HEK293T (cell line): ENCODE results near the gene RRP36.

Source experiments
- ARNT ChIP-seq: fragments of 450-650 bp; IDR thresholded peaks from 2 replicates; pipeline ENCODE4 v1.6.1; 2017; ENCODE audit warnings: mild to moderate bottlenecking
- BHLHE40 ChIP-seq: fragments of 450-650 bp; IDR thresholded peaks from 2 replicates; pipeline ENCODE4 v1.6.1; 2016; ENCODE audit warnings: mild to moderate bottlenecking, moderate library complexity, borderline replicate concordance
- CTBP1 ChIP-seq: fragments of 450-650 bp; IDR thresholded peaks from 2 replicates; pipeline ENCODE4 v1.6.1; 2016; ENCODE audit warnings: borderline replicate concordance
- ELF4 ChIP-seq: fragments of 450-650 bp; IDR thresholded peaks from 2 replicates; pipeline ENCODE4 v1.6.1; 2017; ENCODE audit warnings: antibody characterized with exemption
- FOXA1 ChIP-seq: fragments of 450-650 bp; IDR thresholded peaks from 2 replicates; pipeline ENCODE4 v1.6.1; 2016; ENCODE audit warnings: mild to moderate bottlenecking
- FOXM1 ChIP-seq: fragments of 450-650 bp; IDR thresholded peaks from 2 replicates; pipeline ENCODE4 v1.6.1; 2017; ENCODE audit warnings: mild to moderate bottlenecking, borderline replicate concordance
- HDGF ChIP-seq: fragments of 450-650 bp; IDR thresholded peaks from 2 replicates; pipeline ENCODE4 v1.6.1; 2017; ENCODE audit warnings: antibody characterized with exemption, borderline replicate concordance
- LEF1 ChIP-seq: fragments of 450-650 bp; IDR thresholded peaks from 2 replicates; pipeline ENCODE4 v1.6.1; 2017; ENCODE audit warnings: mild to moderate bottlenecking, borderline replicate concordance
- SP1 ChIP-seq: fragments of 450-650 bp; IDR thresholded peaks from 2 replicates; pipeline ENCODE4 v1.6.1; 2017
- SUZ12 ChIP-seq: fragments of 450-650 bp; IDR thresholded peaks from 2 replicates; pipeline ENCODE4 v1.6.1; 2016; ENCODE audit warnings: mild to moderate bottlenecking
- TARDBP ChIP-seq: fragments of 450-650 bp; IDR thresholded peaks from 2 replicates; pipeline ENCODE4 v1.6.1; 2016
- ZNF384 ChIP-seq: fragments of 450-650 bp; IDR thresholded peaks from 2 replicates; pipeline ENCODE4 v1.6.1; 2016
- TF ChIP-seq, protein P1 (sequence below): fragments of 450-650 bp; IDR thresholded peaks from 2 replicates; pipeline ENCODE4 v1.6.1; 2016

DNA sequence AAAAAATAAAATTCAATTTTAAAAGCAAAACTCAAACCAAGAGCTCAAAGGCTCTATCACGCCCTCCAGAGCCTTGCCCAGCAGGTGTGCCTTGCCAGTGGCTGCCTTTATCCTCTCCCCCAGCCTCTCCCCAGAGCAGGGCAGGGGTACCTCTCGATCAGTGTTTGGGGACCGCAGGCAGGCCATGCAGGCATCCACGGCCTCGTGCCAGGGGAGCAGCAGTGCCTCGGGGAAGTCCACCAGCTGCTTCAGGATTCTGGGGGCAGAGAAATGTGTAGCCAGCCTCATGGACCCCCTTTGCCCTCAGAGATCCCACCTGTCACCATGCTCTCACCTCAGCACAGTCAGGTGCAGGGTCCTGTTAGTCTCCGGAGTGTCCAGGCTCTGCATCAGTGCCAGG is 26.6 kb downstream of the RRP36 start:
- TF ChIP-seq FOXM1, result no peak
- no peak for TF ChIP-seq SP1
- TF ChIP-seq, protein P1, sequence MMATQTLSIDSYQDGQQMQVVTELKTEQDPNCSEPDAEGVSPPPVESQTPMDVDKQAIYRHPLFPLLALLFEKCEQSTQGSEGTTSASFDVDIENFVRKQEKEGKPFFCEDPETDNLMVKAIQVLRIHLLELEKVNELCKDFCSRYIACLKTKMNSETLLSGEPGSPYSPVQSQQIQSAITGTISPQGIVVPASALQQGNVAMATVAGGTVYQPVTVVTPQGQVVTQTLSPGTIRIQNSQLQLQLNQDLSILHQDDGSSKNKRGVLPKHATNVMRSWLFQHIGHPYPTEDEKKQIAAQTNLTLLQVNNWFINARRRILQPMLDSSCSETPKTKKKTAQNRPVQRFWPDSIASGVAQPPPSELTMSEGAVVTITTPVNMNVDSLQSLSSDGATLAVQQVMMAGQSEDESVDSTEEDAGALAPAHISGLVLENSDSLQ, result no peak
- no peak for TF ChIP-seq ZNF384
- no peak for TF ChIP-seq FOXA1
- no peak for TF ChIP-seq BHLHE40
- no peak for TF ChIP-seq CTBP1
- no peak for TF ChIP-seq HDGF
- TF ChIP-seq SUZ12, result no peak
- TF ChIP-seq ARNT, result no peak
- TF ChIP-seq LEF1, result no peak
- TF ChIP-seq TARDBP, result no peak
- no peak for TF ChIP-seq ELF4
